ENCODE data around the gene AACS.
"Not testable (repeated sequence)": the region's sequence is repeated elsewhere in the genome, so short reads cannot be mapped to it uniquely, and the experiment has no call there.

The AACS gene

GRCh38 chr12:125061229-125061628 lies 4.0 kb upstream of the AACS start:
- no peak for DNase-seq

- DNase-seq: not testable (repeated sequence)
Measured at GRCh38 chr12:125063522-125063921, 1.7 kb upstream of the AACS start.

- DNase-seq: no peak
Measured at GRCh38 chr12:125064492-125064891, 743 bp upstream of the AACS start.

- DNase-seq: no peak
Measured at GRCh38 chr12:125065919-125066570, 810 bp downstream of the AACS start.

- no peak for DNase-seq
Measured at GRCh38 chr12:125068391-125068790, 3.2 kb downstream of the AACS start.

GRCh38 chr12:125069616-125070015 lies 4.4 kb downstream of the AACS start:
- DNase-seq: no peak

- DNase-seq: no peak
Measured at GRCh38 chr12:125070112-125070511, 4.9 kb downstream of the AACS start.

GRCh38 chr12:125070661-125071390 lies 5.6 kb downstream of the AACS start:
- DNase-seq: no peak

GRCh38 chr12:125071456-125071855 lies 6.2 kb downstream of the AACS start:
- no peak for DNase-seq

- DNase-seq: no peak
Measured at GRCh38 chr12:125072496-125072895, 7.3 kb downstream of the AACS start.

- not testable (repeated sequence) for DNase-seq
Measured at GRCh38 chr12:125074294-125074693, 9.1 kb downstream of the AACS start.

- no peak for DNase-seq
Measured at GRCh38 chr12:125076103-125076502, 10.9 kb downstream of the AACS start.

- no peak for DNase-seq
Measured at GRCh38 chr12:125079084-125079483, 13.8 kb downstream of the AACS start.

- no peak for DNase-seq
Measured at GRCh38 chr12:125079648-125080645, 14.7 kb downstream of the AACS start.

GRCh38 chr12:125081427-125081826 lies 16.2 kb downstream of the AACS start:
- no peak for DNase-seq

GRCh38 chr12:125083072-125083471 lies 17.8 kb downstream of the AACS start:
- DNase-seq: no peak

- DNase-seq: not testable (repeated sequence)
Measured at GRCh38 chr12:125088199-125088598, 23.0 kb downstream of the AACS start.

- DNase-seq: no peak
Measured at GRCh38 chr12:125089083-125089482, 23.8 kb downstream of the AACS start.

GRCh38 chr12:125089626-125090025 lies 24.4 kb downstream of the AACS start:
- no peak for DNase-seq

GRCh38 chr12:125090437-125090836 lies 25.2 kb downstream of the AACS start:
- no peak for DNase-seq

GRCh38 chr12:125091401-125091800 lies 26.2 kb downstream of the AACS start:
- no peak for DNase-seq

GRCh38 chr12:125092108-125092871 lies 27.1 kb downstream of the AACS start:
- DNase-seq: no peak
